Measurements from ENCODE around the gene ING3.

- TF ChIP-seq SP1 (IDR thresholded peaks at IDR 0.05; ENCODE audit: low read depth, low read length) (no peak), EZH2 (IDR thresholded peaks at IDR 0.05; ENCODE audit: low read depth, low read length, severe bottlenecking) (no peak), CTCF (IDR thresholded peaks at IDR 0.05; ENCODE audit: control extremely low read depth in 1 of 3, insufficient read depth in 1 of 3, low read depth in 1 of 3, low read length in 3 of 3) (no peak), CREB1 (IDR thresholded peaks at IDR 0.05) (no peak)
Measured at GRCh38 chr7:120985130-120985758, 34.7 kb downstream of the ING3 start.
